NK-92 (cell line): ENCODE measurements around the gene CPS1.

Experiments
- DNase-seq: peaks from one replicate; lab custom pipeline; 2025; ENCODE audit not compliant: unreplicated experiment; lab: John Stamatoyannopoulos, UW

CPS1 gene

DNA sequence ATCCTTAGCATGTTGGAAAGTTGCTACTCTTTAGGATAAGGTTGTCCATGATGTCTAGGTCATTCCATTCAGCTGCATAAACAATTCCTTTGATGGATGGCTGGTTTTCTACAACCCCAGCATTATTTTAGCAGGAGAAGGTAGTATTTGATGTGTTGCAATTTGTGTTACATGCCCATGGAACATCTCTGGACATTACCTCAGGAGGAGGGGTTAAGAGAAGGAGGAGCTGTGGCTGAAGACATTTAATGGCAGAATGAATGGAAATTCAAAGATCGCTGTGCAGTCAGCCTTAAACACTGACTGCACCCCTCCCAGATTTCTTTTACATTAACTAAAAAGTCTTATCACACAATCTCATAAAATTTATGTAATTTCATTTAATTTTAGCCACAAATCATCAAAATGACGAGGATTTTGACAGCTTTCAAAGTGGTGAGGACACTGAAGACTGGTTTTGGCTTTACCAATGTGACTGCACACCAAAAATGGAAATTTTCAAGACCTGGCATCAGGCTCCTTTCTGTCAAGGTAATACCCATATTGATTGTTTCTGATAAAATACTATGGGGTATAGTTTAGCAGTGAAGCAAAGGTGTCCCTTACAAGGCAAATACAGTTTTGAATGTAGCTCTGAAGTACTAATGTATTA is at the start of gene CPS1:
TSS of gene CPS1 (plus strand) at position 271 of the 652 bp plus-strand sequence. CDS start at position 406, 135 bp downstream.
- no peak for DNase-seq

DNA sequence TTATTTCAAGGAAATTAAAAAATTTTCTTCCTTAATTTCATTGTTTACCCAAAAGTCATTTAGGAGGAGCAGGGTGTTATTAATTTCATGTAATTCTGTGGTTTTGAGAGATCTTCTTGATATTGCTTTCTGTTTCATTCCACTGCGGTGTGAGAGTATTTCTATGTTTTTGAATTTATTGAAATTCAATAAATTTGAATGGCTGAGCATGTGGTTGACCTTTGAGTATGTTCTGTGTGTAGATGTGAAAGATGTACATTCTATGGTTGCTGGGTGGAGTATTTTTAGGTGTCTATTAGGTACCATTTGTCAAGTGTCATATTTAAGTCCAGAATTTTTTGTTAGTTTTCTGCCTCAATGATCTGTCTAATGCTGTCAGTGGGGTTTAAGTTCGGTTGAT is 40.5 kb upstream of the CPS1 start:
- DNase-seq, result no peak

DNA sequence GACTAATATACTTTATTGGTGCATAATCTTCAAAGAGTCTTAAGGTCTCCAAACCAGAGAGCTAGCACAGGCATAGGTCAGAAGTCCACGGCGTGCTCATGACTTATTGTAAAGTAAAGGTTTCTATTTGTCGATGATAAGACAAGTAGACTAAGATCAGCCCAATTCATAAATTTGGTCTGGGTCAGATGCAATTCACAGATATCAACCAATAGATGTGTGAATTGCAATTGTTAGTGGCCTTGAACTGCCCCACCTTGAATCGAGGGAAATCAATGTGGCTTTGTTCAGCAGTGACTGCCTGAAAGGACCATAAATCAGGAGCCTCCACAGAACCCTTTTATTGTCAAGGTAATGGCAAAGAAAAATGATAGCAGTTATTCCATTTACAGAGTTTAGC is 39.1 kb upstream of the CPS1 start:
- no peak for DNase-seq

DNA sequence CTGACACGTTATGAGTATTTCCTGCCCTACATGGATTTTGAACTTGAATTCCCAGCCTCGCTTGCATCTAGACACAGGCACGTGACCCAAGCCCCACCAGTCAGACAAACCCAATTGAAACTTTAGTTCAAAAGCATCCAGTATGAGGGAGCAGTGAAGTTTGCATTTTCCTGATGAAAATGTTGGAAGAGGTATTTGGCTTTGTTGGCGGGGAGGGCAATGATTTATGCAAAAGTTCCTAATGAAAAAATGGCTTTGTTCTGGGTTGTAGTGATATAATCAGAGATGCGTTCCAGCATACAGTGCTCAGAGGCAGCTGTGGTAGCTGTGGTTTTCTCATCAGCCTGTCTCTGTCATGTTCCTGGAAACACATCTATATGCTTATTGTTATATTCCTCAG is 36.8 kb upstream of the CPS1 start:
- no peak for DNase-seq

DNA sequence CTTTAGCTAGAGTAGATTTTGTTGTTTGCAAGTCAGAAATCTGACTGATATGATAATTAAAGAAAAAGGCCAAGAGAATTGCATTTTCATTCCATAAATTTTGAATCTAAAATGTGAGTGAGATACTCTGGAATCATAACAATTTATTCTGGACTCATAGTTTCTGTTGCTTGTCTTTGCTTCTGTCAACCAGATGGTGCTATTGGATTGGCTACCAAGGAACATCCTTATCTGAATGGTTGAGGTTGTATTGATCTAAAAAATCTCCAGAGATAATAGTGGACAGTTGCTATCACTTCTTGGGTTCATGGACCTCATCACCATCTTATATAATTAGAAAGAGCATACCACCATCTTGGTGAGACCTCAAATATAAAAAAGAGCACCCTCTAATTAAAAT is 34.0 kb upstream of the CPS1 start:
- no peak for DNase-seq

DNA sequence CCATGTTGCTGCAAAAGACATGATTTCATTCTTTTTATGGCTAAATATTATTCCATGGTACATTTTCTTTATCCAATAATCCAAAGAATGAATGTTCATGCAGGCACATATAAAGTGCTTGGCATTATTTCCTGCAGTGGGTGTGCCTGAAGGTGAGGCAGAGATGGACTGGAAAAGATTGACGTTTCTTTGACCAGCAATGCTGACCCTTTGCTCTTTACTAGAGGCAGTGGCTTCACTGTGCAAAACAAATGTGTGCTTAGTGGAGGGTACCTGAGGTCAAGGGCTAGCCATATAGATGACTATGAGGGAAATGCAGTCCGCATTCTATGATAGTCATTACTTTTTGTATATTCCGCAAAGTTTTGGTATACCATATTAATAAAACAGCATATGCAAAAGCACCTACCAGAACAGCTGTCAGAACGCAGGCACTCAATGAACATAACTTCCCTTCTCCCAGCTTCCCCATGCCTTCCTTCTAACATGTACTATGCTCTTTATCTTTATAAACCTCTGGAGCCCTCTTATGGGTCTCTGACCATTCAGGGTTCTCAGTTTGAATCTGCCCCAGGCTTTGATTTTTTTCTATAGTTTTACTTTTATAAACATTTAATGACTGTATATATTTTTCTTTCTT is 32.6 kb upstream of the CPS1 start:
- DNase-seq, result no peak

DNA sequence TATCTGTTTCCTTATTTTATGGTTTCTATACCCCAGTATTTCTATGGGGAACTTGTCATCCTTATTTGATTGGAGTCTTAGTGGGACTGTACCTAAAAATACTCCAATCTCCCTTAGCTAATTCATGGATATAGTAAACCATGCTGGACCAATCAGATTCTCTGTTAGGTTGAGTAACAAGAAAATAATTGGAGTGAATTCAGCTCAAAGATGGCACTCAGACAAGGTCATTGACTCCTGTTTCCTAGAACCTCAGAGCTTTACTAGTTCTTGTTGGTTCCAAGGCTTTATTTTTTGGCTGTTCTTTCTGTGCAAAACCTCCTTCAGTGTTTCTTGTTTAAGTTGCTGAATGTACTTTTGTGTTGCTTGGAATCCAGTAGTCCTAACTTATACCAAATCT is 31.9 kb upstream of the CPS1 start:
- DNase-seq, result no peak

DNA sequence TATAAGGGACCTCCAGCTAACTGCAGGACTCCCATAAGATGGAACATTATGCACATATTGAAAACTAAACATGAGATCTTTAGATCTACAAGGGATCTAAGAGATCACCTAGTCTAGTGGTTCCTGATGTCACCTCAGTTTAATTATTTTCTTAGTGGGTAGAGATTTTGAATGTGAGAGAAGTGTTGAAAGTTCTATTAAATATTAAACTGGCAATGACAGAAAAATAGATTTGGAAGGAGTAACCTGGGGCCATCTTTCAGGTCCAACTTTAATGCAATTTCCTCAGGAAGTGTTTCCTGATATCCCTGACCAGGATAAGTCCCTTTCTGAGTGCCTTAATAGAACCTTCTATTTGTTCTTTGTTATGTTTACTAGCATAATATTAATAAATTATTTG is 29.1 kb upstream of the CPS1 start:
- DNase-seq, result no peak

DNA sequence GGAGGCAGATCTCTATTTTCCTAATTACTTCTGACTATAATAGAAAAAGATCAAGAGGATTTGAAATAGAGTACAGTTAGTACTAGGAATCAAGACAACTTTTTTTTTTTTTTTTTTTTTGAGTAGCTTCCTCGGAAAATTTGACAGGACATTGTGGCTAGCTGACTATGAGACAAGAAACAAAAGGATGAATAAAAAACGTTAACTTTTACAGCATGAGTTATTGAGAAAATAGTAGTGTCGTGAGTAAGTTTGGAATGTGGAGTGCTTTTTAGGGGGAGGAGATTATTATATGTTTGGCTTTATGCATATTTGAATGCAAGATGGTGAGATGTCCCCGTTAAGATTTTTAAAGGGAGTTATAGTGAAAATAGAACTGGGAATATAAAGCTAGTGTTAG is 27.7 kb upstream of the CPS1 start:
- no peak for DNase-seq

DNA sequence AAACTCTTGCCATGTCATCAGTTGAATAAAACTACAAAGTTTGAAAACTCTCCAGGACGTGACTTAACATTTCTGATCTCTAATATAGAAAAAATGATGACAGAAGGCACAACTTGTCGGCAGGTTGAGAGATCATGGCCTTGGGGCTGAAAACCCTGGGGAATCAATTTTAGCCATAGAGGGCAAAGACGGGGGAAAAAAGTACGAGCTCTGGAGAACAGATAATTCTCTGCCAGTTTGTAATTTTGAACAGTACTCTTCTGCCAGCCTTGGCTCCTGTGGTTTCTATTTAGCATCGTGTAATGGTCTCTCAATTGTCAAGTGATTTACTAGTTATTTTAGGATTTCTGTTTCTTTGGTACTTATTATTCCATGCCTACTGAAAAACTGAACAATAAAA is 25.3 kb upstream of the CPS1 start:
- no peak for DNase-seq

DNA sequence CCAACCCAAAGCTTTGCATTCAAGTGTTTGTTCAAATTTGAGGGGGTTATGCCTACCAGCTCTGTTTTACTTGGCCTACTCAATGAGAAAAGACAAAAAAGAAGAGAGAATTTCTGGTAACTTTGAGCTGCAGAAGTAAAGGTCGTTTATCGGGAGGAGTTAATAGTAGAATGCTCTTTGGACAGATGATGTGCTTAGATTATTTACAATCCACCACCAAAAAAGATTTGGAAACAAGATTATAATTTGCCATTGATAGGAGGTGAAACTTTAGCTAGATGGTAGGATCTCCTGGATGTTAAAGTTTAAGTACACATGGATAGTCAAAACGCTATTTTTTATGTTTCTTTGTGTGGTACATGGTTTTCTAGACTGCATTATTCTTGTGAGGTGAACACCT is 24.9 kb upstream of the CPS1 start:
- DNase-seq, result no peak

DNA sequence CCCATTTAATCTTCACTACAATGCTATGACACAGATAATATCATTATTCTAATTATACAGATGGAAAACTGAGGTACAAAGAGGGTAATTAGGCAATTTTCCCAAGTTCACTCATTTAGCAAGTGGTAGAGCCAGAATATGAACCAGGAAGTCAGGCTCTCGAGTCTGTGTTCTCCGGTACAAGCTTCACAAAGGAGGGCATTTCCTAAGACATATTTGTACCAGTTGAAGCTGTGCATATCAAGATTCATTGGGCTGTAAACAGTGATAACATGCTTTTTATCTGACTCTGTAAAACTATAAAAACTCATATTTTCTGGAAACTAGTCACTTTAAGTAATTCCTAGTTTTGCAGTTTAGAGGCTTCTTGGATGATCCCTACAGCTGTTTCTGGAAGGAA is 23.0 kb upstream of the CPS1 start:
- no peak for DNase-seq

DNA sequence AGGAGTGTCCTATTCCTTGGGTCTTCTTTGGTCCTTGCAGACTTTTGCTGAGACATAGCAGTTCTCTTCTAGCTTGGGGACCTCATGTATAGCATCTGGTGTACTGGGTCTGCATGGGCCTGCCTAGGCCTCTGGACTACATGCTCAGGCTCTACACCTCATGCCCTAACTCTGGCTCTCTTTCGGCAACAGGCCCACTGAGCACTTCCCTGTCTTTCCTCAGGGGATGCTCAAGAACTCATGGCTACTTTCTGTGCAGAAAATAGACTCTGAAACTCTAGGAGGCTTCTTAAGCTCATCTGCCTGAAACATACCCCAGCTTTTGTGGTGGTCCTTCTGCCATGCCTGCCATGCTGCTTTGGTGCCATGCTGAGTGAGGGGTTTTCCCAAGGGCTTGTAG is 21.5 kb upstream of the CPS1 start:
- no peak for DNase-seq

DNA sequence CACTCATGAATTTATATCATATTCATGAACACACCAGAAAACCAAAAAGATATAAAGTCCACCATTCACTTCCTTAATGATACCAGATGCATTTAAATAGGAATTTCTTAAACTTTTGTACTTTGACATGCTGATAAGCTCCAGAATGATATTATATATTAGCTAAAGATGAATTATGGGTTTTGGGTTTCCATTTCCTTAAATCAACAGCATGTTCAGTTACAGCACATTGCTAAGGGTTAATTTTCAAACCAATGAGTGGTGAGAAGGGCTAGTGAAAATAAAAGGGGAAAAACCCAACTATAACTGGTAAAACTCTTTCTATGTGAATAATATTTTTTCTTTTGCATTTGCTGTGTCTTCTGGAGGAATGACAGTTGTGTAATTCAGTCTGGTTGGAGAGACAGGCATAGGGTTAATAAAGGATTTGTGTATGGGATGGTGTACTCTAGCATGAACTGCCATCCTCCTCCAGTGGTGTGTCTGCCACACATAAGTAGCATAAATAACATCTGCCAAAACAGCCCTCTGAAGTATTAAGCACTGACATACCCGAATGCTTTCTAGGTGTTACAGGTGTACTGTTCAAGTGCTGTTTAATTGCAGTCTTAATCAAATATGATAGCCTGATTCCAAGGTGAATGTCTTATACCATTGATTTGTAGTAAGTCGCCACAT is 19.3 kb upstream of the CPS1 start:
- no peak for DNase-seq

DNA sequence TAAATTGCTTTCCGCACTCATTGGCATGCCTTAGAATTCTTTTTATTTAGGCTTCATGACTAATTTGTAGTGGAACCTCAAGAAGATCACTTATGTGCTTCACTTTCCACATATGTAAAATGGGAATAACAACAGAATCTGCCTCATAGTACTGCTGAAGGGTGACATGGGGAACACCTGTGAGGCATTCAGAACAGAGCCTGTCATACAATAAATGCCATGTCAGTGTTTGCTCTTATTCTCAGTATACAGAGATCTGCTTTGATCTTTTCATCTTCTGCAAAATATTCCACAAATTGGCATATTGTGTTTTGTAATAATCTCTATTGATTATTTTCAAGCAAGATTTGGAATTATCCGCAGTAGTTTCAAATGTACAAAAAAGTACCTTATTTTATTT is 17.4 kb upstream of the CPS1 start:
- DNase-seq, result no peak

DNA sequence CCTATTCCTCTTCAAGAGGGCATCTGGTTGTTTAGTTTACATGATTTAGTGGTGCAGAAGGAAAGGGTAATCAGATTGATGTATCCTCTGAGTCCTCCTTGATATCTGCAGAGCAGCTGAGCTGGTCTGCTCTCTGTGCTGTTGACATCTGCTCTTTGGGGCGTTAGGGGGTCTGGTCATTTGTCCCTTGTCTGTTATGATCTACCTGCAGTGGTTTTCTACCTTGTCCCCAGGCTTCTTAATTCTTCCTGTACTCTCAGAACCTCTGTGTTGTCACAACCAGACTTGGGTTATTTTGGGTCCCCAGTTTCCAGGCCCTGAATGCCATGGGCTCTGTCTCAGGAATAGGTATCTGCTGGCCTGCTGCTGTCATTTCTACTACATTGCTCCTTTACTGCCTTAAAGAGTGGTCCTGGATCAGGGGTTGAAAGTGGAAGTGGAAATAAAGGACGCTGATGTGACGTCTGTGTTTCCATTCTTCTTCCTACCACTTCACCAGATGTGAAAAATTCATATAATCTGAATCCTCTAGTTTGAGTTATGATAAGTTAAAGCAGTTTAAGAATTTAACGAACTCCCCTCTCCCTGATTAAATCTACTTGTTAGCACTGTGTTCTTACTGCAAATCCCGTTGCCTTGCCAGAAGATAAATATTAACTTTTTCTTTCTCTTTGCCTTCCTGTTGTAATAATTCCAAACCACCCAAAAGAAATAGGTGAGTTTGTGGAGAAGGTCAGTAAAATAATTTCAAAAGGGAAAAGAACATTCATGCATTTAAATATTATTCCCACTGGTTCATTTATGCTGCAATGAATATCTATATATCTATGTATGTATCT is 16.6 kb upstream of the CPS1 start:
- no peak for DNase-seq

DNA sequence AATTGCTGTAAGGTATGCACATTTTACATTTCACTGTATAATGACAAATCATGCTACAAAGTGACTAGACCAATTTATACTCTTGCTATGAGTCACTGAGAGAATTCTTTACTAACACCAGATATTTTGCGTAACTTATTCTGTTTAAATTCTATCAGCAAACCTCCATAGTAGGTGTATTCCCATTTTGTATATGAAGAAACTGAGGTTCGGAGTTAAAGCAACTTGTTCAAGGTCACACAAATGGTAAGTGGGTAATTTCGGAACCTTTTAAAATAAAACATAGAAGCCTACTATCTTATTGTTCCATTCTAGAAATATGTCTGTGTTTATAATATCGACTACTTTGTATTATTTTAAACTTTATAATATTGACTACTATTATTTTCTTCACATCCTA is 15.9 kb upstream of the CPS1 start:
- DNase-seq, result no peak

DNA sequence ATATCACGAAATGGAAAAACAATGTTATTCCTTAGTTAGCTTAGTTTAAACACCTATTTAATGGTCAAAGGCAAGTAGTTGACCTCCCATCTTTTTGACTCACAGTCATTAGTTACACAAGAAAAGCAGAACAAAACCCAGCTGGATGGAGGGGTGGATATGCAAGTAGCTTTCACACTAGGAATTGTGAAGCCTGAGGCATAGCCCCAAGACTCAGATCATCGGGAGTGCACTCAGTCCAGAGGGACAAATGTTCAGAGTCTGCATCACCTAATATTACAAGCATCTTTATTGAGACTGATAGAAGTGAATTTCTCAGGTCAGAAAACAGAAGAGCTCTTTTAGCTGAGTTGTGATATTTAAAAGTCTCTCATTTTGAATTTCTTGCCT is 15.5 kb upstream of the CPS1 start:
- no peak for DNase-seq

DNA sequence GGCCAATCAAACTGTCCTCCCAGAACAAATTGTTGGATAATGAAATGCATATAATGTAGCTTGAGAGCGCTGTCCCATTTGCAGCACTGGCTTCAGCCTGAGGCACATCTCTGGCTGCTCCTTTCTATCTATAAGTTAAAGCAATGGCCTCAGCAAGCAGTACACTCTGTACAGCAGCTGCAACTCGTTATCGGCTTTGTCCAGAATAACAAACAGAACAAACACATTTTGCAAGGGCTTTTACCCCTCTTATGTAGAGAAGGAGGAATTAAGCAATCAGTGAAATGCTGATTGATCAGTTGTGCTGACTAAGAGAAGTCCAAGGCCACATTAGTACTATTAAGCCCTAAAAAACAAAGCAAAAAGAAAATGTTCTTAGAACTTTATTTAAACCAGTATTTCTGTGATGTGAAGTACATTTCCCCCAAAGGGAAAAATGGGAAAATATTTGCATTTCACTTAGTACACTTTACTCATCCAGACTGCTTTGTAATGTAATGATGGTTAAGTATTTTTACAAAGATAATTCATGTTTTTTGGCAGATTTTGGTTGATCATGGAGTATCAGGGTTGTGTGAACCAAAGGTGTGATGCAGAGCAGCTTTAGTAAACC is 15.0 kb upstream of the CPS1 start:
- no peak for DNase-seq

DNA sequence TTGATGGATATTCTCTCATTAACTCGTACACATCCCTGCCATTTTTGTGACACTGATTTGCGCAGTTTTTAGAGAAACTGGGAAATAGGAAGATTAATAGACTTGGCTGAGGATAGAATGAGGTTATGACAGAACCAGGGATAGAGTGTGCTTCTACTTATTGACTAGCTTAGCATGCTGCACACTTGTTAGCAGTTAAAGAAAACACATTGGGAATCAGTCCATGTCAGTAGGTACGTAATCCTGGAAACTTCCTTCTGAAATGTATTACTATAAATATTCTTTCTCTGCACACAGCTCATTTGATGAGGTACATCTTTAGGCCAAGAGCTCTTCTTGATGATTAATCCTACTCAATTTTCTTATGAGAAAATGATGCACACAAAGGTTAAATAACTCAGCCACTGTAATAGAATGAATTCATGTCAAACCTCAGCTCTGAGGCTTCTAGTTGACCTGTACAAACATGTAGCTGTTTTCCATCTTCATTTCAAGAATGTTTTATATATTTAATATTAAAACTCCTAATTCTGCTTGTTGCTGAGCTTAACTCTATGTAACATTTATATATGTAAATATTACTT is 12.3 kb upstream of the CPS1 start:
- DNase-seq, result no peak

DNA sequence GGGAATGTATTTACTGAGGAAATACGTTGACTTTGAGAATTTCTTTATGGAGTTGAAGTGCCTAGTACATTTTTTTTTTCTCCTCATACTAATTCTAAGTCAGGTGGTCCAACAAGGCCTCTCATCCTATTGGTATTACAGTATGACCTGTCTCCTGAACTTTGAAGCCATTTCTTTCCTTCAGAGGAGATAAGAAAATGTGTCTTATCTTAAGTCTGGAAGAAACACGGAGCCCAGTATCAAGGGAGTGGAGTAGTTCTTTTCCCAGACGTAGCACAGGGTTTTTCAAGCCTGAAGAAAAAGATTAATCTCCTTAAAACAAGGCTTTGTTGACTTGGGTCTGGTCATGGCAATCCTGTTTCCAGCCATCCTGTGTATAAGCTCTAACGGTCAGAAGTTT is 11.6 kb upstream of the CPS1 start:
- DNase-seq, result no peak
